GM19351 (cell line): Measurements from ENCODE around the gene MYMK.

Experiments
- ATAC-seq: cut with Tn5 transposase; IDR thresholded peaks from one replicate; pipeline ENCODE4 v1.9.1; 2021; ENCODE audit warnings: mild to moderate bottlenecking, moderate library complexity; ENCODE audit not compliant: unreplicated experiment

Gene MYMK

DNA sequence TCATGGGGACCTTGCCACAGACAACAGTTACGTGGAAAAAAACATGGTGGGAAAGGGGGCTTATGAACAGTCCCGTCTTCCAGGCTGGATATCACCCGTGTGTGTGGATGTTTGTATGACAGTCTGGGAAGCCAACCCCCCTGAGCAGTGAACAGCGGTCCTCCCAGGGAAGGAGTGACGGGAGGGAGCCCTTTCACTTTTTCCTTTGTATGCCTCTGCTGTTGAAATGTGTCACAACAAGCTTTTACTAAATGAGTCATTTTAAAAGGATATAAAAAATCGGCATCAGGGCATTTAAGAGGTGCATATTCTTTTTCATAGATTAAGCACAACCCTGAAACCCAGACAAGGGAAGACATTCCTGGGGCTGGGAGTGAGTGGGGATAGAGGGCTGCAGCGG is 5.1 kb downstream of the MYMK start:
- ATAC-seq: no peak

DNA sequence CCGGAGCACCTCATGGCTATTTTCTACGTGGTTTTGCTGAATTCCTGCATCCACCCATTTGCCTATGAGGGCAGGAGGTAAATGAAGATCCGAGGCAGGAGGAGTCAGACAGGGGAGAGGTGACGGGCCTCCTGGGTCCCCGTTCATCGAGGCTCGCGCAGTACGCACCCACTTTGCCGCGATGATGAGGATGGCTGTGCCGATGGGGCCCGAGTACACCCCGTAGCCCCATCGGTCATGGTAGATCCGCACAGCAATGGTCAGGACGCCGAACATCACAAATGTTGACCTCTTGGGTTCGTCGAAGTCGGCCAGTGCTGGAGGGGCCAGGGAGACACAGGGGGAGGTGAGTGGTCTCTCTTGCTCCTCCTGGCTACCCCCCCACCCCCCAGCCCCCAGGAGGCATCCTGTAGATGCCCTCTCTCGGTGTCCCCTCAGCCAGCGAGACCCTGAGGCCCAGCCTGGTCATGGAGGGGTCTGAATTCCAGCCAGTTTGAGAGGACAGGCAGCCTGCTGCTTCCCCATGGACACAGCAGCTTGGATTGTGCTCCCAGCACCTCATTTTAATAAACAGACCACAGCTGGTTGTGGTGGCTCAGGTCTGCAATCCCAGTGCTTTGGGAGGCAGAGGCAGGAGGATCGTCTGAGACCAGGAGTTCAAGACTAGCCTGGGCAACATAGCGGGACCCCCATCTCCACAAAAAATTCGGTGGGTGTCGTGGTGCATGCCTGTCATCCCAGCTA is 5.9 kb downstream of the MYMK start:
- no peak for ATAC-seq

DNA sequence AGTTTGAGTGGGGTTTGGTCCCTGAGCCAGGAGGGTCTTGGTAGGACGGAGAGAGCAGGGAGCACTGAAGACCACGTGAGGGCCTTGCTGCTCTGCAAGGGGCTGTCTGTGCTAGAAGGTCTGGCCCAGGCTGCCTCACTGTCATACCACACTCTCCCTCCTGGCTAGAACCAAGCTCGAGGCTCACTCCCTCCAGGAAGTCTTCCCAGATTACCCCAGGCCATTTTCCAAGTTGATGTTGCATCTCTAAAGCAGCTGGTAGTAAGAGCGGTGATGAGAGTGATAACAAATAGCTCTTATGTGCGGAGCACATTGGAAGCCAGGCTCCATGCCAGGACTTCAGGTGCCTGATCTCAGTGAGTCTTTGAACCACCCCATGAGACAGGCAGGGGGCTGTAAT is 6.6 kb downstream of the MYMK start:
- no peak for ATAC-seq

DNA sequence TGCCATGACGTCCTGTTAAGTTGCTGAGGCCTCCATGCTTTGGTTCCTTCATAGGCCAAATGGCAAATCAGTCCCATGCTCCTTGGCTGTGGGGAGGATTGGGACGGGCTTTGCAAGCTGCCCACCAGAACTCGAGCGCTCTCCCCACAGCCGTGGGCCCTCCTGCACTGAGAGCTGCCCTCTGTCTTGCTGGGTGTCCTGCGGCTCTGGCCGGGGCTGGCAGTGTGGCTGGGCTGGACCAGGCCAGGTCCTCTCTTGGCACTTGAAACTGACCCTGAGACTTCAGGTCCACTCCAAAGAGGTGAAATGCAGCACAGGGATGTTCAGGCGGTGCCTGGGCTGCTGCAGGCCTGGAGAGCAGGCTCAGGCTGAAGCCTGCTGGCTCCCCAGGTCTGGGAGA is 7.0 kb downstream of the MYMK start:
- ATAC-seq: no peak

DNA sequence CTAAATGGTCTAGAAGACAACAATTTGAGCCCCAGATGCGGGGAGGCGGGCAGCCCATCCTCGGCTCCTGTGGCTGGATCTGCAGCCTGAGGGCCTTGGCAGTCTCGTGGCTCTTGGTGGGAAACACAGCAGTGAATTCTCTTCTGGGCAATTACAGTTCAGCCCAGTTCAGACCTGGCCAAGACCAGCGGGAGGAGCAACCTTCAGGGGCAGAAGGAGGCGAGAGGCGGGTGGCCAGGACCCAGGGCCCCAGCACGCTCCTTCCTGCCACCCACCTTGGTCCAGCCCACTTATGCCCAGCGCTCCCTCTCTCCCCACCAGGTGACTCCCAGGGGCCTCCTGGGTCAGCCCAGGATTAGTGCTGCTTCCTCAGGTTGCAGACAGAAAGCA is 7.8 kb downstream of the MYMK start:
- no peak for ATAC-seq

DNA sequence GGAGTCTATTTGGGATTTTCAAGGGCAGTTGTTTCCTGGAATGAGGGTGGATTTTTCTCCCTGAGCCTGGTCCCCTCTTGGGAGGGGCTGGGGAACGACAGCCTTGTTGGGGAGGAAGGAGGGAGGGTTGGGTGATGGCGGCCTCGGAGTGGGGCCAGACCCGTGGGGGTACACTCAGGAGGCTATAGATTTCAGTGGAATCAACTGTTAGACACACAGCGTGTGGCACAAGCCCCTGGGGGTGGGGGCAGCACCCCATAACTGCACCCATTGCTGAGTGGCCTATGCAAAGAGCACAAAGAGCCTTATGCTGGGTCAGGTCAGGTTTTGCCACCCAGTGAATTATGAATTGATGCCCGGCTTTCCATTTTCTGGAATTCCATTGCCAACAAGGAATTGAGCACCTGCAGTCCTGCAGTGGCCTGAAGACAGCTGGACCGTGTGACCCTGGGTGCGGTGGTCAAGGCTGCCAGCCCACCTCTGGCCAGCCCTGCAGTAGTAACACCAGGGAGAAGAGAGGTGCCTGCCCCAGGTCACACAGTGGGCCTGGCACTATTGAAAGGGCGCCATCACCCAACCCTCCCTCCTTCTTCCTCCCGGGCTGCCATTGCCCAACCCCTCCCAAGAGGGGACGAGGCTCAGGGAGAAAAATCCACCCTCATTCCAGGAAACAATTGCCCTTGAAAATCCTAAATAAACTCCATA is 8.4 kb downstream of the MYMK start:
- ATAC-seq: no peak

DNA sequence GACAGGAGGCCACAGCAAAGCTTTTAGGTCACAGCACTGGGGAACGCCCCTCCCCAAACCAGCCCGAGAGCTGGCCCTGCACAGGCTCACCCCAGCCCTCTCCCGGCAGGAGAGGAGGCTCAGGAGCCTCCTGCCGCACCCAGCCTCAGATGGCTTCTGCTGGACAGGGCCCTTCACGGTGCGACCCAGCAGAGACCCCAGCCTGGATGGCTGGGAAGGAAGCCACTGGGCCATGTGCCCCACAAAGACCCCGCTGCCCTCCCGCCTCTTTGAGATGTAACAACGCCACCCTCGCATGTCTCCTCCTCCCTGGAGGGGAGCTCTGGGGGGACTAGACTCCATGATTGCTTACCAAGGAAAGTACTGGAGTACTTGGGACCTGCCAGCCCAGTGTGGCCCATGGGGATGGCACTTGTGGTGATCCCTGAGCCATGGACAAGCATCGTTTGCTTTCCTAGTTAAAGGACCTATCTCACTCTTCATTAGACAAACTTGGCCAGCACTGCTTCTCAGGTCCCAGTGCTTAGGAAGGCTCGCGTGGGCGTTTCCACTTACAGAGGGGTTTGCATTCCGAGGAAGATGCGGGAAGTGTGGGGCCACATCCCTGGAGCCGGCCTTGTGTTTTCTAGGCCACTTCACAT is 9.0 kb downstream of the MYMK start:
- no peak for ATAC-seq

DNA sequence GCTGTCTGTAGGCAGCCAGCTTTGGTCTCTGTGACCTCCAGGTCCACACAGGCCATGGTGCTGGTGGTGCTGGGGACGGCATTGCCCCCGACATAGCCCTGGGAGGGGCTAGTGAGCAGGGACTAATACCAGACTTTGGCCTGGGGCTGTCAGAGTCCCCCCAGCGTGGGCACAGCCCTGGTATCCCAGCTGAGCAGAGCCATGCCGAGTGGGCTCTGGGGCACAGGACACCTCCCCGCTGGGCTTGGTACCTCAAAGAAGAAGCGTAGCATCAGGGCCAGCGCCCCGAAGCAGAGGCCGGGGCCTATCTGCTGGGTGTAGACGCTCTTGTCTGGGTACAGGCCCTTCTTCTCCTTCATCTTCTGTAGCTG is 9.5 kb downstream of the MYMK start:
- no peak for ATAC-seq

DNA sequence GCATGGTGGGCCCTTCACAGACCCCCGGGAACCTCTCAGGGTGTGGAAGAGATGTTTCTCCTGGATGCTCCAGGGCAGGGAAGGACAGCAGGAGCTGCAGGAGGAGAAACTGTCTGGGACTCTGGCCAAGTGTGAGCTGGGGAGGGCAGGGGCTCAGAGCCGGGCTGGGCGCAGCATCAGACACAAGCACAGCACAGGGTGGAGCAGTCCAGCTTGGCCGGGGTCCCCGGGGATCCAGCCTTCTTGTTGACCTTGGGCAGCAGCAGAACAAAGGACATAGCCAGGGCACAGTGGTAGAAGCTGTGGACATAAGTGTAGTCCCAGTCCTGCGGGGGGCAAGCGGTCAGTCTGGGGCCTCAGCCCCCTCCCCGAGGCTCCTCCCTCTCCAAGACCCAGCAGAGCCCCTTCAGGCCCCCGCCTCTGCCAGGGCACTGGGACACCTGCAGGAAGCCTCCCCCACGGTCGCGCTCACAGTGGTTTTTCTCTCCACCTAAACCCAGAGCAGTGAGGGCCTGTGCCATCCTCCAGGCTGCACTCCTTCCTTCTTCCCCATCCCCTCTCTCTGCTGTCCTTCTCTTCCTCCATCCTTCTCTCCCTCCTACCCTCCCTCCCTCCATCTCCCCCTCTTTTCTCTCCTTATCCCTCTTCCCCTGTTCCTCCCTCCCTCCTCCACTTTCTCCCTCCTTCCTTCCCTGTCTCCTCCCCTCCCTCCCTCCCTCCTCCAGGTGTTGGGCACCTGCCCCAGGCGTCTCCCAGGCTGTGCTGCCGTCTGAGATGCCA is 10.1 kb downstream of the MYMK start:
- no peak for ATAC-seq

DNA sequence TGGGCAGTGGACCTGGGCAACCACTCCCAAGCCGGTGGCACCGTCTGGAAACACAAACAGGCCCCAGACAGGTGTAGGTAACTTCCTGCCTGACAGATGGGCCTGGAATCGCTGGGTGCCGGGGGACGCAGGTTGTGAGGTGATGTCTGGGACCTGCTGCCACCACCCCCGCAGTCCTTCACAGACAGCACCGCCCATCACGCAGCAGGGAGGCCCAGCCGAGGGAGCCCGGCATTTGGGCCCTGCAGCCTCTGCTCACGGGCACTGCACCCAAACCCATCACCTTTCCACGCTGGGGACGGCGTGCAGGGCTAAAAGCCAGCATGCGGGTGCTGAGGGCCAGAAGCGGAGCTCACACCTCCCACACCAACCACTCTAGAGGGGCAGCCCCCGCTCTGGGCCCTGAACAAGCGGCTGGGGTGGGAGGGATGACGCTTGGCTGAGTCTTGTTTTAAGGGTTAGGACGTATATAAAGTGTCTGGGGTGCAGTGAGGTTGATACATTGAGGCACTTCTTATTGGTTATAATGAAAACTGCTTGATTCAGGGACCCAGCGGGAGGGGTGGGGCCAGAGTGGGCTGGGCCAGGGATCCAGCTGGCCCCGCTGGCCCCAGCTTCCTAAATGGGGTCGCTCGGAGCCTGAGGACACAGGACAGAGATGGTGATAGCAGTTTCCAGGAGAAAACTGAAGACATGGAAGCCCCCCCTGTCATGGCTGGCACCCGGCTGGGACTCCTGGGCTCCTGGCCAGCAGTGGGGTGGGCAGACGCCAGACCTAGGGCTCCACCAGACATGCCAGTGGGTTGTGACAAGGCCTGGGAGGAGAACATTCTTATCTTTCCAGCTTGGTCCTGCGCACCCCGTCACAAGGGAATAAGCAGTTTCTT is 11.3 kb downstream of the MYMK start:
- ATAC-seq: no peak

DNA sequence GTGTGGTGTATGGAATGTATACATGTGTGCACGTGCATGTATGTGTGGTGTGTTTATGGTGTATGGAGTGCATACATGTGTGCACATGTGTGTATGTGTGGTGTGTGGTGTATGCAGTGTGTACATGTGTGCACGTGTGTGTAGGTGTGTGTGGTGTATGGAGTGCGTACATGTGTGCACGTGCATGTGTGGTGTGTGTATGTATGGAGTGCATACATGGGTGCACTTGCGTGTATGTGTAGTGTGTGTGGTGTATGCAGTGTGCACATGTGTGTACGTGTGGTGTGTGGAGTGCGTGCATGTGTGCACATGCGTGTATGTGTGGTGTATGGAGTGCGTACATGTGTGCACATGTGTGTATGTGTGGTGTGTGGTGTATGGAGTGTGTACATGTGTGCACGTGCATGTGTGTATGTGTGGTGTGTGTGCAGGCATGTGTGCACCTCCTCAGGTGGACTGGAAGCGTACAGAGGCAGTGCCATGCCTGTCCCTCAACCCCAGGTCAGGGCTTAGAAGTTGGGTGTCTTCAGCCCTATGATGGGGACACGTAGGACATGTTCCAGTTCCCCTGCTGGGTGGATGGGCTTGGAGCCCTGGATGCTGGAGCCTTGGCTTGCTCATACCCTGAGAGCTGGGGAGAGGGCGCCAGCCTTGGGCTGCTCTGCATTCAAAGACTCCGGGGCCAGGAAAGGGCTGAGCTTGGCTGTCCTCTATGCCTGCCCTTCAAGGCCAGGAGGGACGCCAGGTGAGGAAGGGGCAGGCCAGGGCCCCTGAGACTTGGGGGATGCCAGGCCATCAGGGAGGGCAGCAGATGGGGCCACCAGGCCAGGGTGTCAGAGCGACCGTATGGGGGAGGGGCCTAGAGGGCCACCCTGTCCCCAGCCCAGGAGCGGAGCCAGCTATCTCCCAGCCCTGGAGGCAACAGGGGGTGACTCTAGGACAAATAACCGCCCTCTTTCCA is 12.2 kb downstream of the MYMK start:
- ATAC-seq: no peak

DNA sequence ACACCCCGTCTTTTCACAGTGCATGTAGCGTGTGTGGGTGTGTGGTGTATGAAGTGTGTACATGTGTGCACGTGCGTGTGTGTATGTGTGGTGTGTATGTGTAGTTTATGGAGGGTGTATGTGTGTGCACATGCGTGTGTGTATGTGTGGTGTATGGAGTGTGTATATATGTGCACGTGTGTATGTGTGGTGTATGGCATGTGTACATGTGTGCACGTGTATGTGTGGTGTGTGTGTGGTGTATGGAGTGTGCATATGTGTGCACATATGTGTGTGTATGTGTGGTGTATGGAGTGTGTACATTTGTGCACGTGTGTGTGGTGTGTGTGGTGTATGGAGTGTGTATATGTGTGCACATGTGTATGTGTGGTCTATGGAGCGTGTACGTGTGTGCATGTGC is 13.2 kb downstream of the MYMK start:
- no peak for ATAC-seq

DNA sequence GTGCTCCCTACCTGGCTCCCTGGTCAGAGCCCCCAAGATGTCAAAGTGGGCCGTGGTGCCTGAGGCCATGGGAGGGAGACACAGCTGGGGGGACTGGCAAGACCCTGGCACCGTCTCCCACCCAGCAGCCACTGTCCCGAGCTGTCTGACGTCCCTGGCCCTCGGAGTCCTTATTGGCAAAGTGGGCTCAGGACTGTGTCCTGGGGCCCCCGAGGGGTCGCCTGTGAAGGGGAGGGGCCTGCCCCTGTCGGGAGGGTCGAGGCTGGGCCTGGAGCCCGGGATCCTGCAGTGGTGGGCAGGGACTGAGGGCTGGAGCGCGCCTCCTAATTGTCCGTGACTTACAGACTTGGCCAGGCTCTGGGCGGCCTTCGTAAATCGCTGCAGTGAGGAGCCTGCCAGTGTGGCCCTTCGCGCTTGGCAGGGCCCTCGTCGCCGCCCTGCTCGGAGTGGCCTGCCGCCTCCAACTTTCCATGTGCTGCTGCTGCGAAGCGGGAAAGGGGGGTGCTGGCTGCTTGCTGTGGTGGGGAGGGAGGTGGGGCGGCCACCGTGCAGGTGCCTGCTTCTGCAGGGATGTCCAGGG is 13.7 kb downstream of the MYMK start:
- ATAC-seq: no peak

DNA sequence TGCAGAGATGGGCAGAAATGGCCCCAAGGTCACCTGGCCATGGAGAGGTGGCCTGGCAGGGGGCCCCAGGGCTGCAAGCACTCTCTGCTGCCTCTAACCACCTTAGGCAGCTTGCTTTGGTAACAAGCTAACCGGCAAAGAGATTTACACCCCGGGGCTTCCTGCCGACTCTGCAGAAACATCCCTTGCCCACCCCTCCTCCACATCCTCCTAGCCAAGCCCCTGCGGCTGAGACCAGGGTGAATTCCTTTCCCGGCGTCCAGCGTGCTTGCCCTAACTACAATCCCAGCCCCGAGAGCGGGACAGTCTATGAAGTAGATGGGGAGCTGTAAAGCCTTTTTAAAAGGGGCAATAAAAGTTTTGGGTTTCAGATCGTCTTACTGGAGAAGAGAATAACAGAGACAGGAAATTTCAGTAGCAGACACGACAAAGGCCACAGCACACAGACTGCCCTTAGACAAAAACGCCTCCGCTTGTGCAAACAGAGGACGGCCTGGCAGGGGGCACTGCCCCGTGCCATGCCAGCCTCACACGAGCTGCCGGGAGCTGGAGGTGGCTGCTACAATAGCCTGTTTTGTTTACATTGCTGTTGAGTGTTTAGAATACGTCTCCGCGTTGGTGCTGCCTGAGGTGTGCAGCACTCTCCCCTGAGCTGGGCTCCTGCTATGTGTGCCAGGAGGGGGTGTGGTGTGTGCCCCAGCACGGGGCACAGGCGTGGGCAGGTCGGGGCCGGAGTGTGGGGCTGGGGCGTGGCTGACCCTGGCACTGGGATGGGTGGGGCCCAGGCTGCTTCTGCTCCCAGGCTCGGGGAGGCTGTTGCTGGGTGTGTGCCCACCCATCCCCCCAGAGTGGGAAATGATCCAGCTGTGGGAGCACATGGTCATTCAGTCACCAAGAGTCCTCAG is 15.3 kb downstream of the MYMK start:
- no peak for ATAC-seq

DNA sequence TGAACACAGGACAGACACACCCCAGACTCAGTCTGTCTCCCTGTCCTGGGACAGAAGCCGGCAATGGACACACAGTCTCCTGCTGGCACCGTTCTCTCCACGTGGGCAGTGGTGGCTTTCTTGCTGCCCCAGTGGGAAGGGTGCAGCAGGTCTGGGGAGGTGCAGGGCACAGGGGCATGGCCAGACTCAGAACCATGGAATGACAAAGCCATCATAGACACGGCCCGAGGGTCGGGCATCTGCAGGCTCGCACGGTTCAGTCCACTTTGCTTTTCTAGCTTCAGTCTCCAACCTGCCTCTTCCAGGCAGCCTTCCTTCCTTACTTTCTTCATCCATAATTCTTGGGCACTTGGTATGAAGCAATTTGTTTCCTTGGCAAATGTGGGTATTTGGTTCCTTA is 16.7 kb downstream of the MYMK start:
- ATAC-seq: no peak

DNA sequence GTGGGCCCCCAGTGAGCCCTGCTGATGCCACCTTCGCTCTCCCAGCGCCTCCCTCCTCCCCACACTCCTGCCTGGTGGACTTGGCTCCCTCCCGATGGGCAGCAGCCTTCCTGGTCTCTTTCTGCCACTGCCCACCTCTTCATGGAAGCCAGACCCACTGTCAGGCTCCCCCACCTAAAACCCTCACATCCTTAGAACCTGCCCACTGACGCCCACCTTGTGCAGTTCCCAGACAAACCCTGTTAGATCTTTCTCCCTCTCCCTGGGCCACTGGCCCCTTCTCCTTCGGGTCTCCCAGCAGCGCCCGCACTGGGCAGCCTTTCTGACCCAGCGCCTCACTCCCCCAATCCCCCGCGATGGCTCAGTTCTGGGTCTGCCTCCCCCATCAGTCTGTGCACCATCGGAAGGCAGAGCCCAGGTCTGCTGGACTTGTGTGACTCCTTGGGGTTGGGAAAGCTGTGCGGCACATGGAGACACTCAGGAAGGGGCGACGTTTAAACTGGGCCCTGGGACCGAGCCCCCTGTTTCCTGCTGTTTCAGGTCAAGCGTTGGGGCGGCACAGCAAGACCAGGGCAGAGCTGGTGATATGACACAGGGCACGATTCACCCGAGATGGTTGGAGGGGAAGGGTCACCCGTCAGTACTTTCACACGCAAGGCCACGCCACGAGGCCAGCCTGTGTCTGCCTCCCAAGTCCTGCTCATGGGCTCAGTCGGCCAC is 17.4 kb downstream of the MYMK start:
- no peak for ATAC-seq

DNA sequence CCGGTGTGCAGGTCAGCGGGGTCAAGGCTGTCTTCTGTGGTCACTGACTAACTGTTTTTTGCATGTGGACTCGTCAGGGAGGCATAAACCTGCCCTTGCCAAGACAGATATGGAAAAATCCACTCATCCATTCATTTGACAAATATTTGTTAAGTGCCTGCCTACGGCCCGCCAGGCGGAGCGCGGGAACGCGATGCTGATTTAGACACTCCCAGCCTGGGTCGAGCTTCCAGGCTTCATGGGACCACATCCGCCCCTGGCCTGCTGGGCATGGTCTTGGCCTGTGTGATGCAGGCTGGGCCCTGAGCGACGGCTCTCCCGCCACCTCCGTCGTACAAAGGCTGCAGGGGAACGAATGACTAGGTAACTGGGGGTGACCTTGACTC is 18.1 kb downstream of the MYMK start:
- no peak for ATAC-seq
